ENCODE measurements around the gene CLSTN2.

The CLSTN2 gene

DNA sequence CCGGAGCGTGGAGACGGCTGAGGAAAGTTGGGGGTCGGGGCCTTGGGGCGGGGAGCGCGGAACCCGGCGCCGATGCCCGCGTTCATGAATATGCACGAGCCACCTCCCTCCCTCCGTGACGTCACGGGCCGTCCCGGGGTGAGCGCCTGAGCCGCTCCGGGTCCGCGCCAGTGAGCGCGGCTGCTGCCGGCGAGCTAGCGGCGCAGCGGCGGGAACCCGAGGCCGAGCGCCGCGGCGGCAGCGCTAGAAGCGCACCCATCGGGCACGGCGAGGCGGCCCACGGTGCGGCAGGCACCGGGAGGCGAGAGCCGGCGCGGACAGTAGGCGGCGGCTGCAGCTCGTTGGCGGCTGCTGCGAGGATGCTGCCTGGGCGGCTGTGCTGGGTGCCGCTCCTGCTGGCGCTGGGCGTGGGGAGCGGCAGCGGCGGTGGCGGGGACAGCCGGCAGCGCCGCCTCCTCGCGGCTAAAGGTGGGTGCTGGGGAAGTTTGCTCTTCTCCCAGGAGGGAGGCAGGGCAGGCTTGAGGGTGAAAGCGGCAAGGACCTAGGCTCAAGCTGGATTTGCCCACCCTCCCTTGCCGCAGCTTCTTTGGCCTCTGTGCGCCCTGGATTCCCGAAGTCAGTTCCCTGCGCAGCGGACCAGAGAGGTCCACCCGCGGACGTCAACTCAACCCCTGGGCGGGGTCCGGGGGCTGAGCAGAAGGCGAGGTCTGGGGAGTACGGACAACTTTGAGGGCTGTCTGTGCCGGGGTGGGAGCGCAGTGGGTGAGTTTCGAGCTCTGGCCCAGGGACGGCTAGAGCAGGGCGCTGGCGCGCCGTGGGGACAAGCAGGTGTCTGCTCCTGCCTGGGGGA is at the start of gene CLSTN2:
CLSTN2 (plus strand) TSS at position 170 of the 850 bp plus-strand sequence.
- no peak for DNase-seq (ENCODE audit: extremely low read depth, low read depth)
- TF ChIP-seq, protein P1, sequence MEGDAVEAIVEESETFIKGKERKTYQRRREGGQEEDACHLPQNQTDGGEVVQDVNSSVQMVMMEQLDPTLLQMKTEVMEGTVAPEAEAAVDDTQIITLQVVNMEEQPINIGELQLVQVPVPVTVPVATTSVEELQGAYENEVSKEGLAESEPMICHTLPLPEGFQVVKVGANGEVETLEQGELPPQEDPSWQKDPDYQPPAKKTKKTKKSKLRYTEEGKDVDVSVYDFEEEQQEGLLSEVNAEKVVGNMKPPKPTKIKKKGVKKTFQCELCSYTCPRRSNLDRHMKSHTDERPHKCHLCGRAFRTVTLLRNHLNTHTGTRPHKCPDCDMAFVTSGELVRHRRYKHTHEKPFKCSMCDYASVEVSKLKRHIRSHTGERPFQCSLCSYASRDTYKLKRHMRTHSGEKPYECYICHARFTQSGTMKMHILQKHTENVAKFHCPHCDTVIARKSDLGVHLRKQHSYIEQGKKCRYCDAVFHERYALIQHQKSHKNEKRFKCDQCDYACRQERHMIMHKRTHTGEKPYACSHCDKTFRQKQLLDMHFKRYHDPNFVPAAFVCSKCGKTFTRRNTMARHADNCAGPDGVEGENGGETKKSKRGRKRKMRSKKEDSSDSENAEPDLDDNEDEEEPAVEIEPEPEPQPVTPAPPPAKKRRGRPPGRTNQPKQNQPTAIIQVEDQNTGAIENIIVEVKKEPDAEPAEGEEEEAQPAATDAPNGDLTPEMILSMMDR (IDR thresholded peaks at IDR 0.05; ENCODE audit: low read depth, low read length, missing control alignments): no peak
- no peak within 1 kb of the TSS; the same call in 1 of the 2 replicates for H3K4me3 ChIP-seq (replicated peaks; ENCODE audit: low read depth, low read length)

DNA sequence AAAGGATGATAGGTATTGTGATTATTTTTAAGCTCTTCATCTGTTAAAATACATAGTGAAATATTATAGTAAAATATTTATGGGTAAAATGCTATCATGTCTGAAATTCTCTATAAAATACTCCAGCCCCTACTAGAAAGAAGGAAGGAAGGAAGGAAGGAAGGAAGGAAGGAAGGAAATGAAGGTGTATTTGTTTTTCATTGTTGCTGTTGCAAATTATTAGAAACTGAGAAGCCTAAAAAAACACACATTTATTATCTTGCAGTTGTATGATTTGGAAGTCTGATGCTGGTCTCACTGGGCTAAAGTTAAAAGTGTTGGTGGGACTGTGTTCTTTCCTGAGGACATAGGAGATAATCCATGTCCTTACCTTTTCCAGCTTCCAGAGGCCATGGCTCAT is 47.6 kb upstream of the CLSTN2 start:
- DNase-seq (ENCODE audit: extremely low read depth, low read depth): no peak
- TF ChIP-seq, protein P1 (IDR thresholded peaks at IDR 0.05; ENCODE audit: low read depth, low read length, missing control alignments): no peak
- no peak overlapping the region for H3K4me3 ChIP-seq (replicated peaks; ENCODE audit: low read depth, low read length)

DNA sequence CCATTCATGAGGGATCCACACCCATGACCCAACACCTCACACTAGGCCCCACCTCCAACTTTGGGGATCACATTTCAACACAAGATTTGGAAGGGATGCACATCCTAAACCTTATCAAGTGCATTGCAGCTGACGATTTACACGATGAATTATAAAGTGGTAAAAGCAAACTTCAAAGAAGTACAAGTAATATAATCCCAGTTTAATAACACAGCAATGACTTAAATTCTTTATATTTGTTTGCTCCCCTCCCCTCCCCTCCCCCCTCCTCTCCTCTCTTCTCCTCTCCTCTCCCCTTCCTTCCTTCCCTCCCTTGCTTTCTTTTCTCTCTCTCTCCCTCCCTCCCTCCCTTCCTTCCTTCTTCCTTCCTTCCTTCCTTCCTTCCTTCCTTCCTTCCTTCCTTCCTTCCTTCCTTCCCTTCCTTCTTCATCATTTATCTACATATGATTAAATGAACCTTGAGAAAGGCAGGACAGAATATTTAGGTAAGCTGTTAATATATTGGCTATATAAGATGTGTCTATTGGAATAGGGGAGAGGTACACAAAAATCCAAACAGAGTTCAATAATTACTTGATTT is 46.3 kb upstream of the CLSTN2 start:
- no peak overlapping the region for H3K4me3 ChIP-seq (replicated peaks; ENCODE audit: low read depth, low read length)
- DNase-seq (ENCODE audit: extremely low read depth, low read depth): no peak
- TF ChIP-seq, protein P1 (IDR thresholded peaks at IDR 0.05; ENCODE audit: low read depth, low read length, missing control alignments): no peak

DNA sequence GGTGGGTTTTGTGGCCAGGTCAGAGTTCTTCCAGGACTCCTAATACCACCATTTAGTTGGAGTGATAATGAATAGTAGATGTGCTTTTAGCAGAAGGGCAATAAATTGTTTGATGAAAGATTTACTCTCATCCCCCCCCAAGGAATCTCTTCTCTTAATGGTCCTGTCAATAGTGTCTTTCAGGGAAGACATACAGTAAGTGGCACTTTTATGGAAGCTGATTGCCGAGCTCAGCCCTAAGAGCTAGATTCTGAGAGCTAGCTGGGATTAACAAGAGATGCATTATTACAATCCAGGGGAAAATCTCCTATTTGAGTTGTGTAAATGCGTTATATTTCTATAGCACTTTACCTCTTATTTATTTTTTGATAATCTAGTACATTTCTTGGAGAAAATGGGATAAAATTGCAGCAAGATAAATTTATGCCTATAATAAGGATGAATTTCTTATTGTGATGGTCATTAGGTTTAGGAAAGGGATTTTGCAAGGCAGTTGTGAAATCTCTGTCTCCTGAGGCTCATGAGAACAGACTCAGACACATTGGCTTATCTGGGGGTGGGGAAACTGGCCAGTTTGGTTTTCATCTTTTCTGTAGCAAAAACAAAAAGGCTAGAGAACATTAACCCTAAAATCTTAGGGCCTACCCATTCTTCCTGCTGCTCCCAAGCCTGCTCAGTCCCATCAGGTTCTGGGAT is 41.6 kb upstream of the CLSTN2 start:
- TF ChIP-seq, protein P1 (IDR thresholded peaks at IDR 0.05; ENCODE audit: low read depth, low read length, missing control alignments): no peak
- no peak for DNase-seq (ENCODE audit: extremely low read depth, low read depth)
- H3K4me3 ChIP-seq (replicated peaks; ENCODE audit: low read depth, low read length): no peak overlapping the region

DNA sequence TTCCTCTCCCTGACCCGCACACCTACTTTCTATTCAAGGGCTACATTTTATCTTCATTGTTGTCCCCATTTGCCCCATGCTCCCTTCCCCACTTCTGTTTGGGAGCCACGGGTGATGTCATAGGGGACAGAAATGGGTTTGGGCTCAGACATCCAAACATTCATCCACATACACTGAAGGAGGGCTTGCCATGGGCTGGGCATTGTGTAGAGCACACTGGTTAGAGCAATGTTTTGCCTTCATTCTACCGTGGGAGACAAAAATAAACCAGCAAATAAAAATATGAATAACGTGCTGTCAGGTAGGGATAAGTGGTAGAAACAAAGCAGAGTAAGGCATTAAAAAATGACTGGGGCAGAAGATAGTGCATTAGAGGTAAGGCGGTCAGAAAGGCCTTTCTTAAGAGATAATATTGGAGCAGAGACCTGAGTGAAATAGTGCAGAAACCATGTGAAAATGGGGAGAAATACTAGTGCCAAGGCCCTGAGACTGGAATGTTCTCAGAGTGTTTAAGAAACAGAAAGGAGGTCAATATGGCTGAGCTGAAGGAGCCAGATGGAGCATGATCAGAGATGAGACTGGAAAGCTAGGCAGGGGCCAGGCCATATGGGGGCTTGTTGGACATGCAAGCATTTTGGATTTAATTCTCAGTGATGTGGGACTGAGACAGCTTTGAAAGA is 40.9 kb upstream of the CLSTN2 start:
- H3K4me3 ChIP-seq (replicated peaks; ENCODE audit: low read depth, low read length): no peak overlapping the region
- no peak for DNase-seq (ENCODE audit: extremely low read depth, low read depth)
- TF ChIP-seq, protein P1 (IDR thresholded peaks at IDR 0.05; ENCODE audit: low read depth, low read length, missing control alignments): no peak

DNA sequence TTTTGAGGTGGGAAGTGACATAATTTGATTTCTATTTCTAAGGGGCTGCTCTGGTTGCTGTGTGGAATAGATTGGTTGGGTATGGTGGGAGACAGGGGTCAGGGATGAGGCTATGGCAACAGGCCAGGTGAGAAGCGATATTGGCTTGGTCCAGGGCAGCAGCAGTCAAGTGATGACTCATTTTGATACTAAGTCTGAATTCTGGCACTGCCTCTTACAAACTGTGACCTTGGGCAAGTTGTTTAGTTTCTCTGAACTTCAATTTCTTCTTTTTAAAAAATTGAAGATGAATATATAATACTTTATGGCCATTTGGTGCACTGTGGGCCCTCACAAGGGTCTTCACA is 40.4 kb upstream of the CLSTN2 start:
- no peak for DNase-seq (ENCODE audit: extremely low read depth, low read depth)
- TF ChIP-seq, protein P1 (IDR thresholded peaks at IDR 0.05; ENCODE audit: low read depth, low read length, missing control alignments): no peak
- H3K4me3 ChIP-seq (replicated peaks; ENCODE audit: low read depth, low read length): no peak overlapping the region

Data from HFF-Myc (cell line).